HS-27A (cell line): ENCODE measurements around the gene ZC3H7A.
"Not testable (repeated sequence)": the region's sequence is repeated elsewhere in the genome, so short reads cannot be mapped to it uniquely, and the experiment has no call there.

Source experiments
- DNase-seq: peaks from one replicate; pipeline ENCODE4 v3.0.0-alpha.2; 2012; ENCODE audit warnings: low read depth, missing footprints

The ZC3H7A gene

GRCh38 chr16:11801481-11802021 is 4.5 kb upstream of the ZC3H7A start:
- DNase-seq: no peak

GRCh38 chr16:11800382-11800718 is 3.3 kb upstream of the ZC3H7A start:
- DNase-seq: no peak

GRCh38 chr16:11799509-11800381 is 2.7 kb upstream of the ZC3H7A start:
- no peak for DNase-seq

- no peak for DNase-seq
Observed at GRCh38 chr16:11799017-11799381, 1.9 kb upstream of the ZC3H7A start.

- DNase-seq: no peak
Observed at GRCh38 chr16:11797957-11798299, 870 bp upstream of the ZC3H7A start.

- no peak for DNase-seq
Observed at GRCh38 chr16:11796227-11797165, 562 bp downstream of the ZC3H7A start.

- DNase-seq: no peak
Observed at GRCh38 chr16:11795887-11796226, 1.2 kb downstream of the ZC3H7A start.

- no peak for DNase-seq
Observed at GRCh38 chr16:11794996-11795886, 1.8 kb downstream of the ZC3H7A start.

GRCh38 chr16:11794447-11794846 is 2.6 kb downstream of the ZC3H7A start:
- DNase-seq: no peak

GRCh38 chr16:11793840-11794239 is 3.2 kb downstream of the ZC3H7A start:
- no peak for DNase-seq

GRCh38 chr16:11792410-11793241 is 4.4 kb downstream of the ZC3H7A start:
- no peak for DNase-seq

- DNase-seq: no peak
Observed at GRCh38 chr16:11791144-11791828, 5.8 kb downstream of the ZC3H7A start.

GRCh38 chr16:11788914-11789313 is 8.1 kb downstream of the ZC3H7A start:
- DNase-seq: no peak

GRCh38 chr16:11784980-11785599 is 12.0 kb downstream of the ZC3H7A start:
- DNase-seq: not testable (repeated sequence)

GRCh38 chr16:11784381-11784780 is 12.7 kb downstream of the ZC3H7A start:
- not testable (repeated sequence) for DNase-seq

GRCh38 chr16:11784038-11784369 is 13.1 kb downstream of the ZC3H7A start:
- no peak for DNase-seq

GRCh38 chr16:11783319-11784037 is 13.6 kb downstream of the ZC3H7A start:
- peak; percentile 41 for DNase-seq

GRCh38 chr16:11781773-11782172 is 15.3 kb downstream of the ZC3H7A start:
- DNase-seq: no peak

- no peak for DNase-seq
Observed at GRCh38 chr16:11780991-11781680, 15.9 kb downstream of the ZC3H7A start.
